OCI-M1 (cell line): ENCODE results near the gene EID1.
"Not testable (repeated sequence)": the region's sequence is repeated elsewhere in the genome, so short reads cannot be mapped to it uniquely, and the experiment has no call there.

Source experiments
- DNase-seq: peaks from one replicate; lab custom pipeline; 2025; lab: John Stamatoyannopoulos, UW

Gene EID1, protein sequence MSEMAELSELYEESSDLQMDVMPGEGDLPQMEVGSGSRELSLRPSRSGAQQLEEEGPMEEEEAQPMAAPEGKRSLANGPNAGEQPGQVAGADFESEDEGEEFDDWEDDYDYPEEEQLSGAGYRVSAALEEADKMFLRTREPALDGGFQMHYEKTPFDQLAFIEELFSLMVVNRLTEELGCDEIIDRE

DNA sequence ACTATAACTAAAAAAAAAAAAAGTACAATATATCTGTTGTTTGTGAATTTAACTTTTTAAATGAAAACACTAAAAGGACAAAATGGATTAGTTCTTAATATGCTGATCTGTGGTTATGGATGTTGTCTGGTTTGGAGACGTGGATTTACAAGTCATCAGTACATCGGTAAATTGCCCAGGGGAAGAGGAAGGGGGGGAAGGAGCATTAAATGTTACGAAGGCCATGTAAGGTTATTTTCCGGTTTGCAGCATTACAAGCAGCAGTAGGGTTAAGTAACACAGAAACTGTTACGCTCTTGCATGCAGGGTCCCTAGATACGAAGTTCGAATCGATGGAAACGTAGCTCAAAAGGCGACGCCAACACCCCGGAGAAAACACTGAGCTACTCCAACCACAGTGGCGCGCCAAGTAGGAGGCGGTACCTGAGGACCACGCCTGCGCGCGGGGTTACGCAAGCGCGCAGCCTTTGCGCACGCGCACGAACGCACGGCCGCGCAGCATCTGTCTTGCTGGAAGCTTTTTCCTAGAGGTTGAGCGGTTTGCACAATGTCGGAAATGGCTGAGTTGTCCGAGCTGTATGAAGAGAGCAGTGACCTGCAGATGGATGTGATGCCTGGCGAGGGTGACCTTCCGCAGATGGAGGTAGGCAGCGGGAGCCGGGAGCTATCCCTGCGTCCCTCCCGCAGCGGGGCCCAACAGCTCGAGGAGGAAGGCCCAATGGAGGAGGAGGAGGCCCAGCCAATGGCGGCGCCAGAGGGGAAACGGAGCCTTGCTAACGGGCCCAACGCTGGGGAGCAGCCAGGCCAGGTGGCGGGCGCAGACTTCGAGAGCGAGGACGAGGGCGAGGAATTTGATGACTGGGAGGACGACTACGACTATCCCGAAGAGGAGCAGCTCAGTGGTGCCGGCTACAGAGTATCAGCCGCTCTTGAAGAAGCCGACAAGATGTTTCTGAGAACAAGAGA is at the start of gene EID1:
EID1 (plus strand) TSS at position 505 of the 966 bp plus-strand sequence; CDS start at position 548, 43 bp downstream.
- DNase-seq: peak; percentile 97

DNA sequence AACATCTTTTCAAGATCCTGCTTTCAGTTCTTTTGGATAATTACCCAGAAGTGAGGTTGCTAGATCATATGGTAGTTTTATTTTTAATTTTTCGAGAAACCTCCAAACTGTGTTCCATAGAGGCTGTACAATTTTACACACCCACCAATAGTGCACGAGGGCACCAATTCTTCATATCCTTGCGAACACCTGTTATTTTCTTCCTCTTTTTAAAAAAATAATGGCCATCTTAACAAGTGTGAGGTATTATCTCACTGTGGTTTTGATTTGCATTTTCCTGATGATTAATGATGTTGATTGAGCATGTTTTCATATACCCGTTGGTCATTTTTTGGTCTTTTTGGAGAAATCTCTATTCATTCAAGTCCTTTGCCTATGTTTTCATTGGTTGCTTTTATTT is 49.5 kb upstream of the EID1 start:
- no peak for DNase-seq

DNA sequence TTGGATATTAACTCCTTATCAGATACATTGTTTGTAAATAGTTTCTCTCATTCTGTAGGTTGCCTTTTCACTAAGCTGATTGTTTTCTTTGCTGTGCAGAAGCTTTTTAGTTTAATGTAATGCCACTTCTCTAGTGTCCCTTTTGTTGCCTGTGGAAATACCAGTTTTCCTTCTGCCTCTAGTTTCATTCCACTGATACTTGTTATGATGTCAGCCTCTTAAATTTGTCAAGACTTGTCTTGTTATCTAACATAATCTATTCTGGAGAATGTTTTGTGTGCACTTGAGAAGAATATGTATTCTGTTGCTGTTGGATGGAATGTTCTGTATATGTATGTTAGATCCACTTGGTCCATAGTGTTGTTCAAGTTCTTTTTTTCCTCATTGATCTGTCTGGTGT is 49.0 kb upstream of the EID1 start:
- DNase-seq: no peak

DNA sequence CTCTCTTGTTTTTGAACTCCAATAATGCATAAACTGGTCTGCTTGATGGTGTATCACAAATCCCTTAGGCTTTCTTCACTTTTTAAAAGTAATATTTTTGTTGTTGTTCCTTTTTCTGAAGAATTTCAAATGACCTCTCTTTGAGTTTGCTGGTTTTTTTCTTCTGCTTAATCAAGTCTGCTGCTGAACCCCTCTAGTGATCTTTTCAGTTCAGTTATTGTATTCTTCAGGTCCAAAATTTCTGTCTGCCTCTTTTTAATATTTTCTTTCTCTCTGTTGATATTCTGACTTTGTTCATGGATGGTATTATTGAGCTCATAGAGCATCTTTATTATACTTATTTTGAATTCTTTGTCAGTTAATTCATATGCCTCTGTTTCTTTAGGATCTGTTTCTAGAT is 45.3 kb upstream of the EID1 start:
- no peak for DNase-seq

DNA sequence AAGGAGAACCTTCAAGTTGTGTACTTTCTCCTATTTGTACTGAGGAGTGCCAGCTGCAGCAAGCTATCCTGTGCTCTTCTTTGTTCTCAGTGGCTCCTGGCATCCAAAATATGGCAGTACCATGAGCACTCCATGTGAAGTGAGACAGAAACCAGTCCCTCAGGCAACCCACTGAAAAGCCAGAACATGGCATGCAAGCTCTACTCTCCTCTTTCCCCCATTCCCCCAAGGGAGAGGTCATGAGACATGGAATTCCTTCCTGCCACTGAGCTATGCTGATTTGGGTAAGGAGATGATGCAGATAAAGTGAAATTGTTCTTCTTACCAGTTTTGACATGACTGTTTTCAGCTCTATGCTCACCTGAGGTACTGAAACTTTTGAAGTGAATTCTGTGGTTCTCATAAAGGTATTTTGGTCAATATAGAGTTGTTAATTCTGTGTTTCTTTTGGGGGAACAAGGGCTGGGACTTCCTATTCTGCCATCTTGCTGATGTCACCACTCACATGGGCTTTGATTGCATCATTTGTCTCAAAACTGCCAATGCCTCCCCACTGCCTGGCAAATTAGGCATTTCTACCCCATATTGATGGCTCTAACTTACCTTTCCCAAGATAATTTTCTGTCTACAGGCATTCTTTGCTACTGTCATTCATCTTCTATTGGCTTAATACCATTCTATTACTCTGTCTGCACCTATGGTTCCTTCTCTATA is 44.3 kb upstream of the EID1 start:
- peak; percentile 22 for DNase-seq

DNA sequence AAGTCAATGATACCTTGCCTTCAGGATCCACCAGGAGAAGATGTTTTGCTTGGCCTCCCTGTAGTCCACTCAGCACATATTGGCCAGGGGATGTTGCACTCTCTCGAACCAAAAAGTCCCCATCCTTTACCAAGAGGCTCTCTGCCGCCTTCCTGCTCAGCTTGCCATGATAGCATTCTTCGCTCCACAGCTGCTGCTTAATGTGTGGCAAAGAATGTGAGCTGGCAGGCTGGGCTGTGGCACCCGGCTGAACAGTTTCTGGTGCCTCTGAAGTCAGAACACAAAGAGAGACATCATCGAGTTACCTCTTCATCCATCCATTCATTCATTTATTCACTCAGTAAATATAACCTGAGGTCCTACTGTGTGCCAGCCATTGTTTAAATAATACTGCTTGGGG is 43.2 kb upstream of the EID1 start:
- DNase-seq: no peak

DNA sequence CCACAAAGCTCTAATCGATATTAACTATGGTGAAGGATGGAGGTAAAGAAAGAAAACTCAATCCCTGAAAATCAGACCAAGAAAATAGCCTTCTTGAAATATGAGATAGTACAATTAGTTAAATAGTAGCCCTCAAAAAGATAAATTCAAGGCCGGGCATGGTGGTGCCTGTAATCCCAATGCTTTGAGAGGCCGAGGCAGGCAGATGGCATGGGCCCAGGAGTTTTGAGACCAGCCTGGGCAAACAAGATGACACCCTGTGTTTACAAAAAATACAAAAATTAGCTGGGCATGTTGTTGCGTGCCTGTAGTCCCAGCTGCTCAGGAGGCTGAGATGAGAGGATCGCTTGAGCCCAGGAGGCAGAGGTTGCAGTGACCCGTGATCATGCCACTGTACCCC is 35.4 kb upstream of the EID1 start:
- DNase-seq: no peak

DNA sequence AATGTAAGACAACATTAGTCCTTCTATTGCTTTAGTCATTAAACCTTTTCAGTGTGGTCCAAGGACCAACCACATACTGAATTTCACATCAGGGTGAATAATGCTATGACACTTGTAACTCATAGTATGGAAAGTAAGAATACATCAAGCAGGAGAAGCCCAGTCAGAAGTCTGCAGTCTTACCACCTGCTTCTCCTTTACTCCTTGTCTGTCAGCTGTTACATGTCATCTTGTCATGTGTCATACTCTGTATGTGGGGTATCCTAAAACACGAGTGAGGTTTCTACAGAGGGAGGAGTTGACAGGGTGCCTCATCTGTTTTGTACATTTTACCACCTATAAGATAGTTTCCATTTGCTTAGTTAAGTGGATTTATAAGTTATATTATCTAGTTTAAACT is 32.8 kb upstream of the EID1 start:
- DNase-seq: no peak

DNA sequence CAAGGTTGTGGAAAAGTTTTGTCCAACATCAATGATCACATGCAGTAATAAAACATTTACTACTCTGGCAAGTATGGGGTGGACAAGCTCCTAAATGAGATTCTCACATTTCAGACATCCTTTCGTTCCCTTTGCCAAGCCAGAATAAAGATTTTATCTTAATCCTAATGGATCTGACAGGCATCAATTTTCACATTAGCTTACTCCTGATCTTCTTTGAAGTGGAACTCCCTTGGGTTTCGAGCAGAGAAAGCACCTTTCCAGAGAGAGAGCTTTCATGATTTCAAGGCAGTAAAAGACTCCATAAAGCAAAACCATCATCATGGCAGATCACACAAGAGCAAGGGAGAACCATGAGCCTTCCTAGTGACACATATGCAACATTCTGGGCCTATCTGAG is 27.3 kb upstream of the EID1 start:
- no peak for DNase-seq

DNA sequence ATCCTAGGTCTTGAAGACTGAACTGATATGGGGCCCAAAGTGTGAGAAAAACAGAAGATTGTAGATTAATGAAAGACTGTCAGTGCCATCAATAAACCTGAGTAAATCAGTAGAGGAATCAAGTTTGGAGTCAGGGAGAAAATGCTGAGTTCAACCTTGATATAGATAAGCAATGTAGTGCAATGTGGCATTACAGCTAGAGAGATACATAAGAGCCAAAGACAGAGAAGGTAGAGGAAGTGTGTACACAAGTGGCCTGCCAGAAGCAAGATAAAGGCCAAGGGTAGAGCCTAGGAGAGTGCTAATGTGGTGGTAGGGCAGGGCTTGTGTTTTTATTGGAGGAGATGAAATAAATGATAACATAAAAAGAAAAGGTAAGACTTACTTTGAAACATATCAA is 26.0 kb upstream of the EID1 start:
- DNase-seq: peak; percentile 71

DNA sequence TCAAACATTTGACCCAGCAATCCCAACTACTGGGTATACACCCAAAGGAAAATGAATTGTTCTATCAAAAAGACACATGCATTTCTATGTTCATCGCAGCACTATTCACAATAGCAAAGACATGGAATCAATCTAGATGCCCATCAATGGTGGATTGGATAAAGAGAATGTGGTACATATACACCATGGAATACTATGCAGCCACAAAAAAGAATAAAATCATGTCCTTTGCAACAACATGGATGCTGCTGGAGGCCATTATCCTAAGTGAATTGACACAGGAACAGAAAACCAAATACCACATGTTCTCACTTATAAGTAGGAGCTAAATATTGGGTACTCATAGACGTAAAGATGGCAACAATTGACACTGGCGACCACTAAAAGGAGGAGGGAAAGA is 23.5 kb upstream of the EID1 start:
- not testable (repeated sequence) for DNase-seq

DNA sequence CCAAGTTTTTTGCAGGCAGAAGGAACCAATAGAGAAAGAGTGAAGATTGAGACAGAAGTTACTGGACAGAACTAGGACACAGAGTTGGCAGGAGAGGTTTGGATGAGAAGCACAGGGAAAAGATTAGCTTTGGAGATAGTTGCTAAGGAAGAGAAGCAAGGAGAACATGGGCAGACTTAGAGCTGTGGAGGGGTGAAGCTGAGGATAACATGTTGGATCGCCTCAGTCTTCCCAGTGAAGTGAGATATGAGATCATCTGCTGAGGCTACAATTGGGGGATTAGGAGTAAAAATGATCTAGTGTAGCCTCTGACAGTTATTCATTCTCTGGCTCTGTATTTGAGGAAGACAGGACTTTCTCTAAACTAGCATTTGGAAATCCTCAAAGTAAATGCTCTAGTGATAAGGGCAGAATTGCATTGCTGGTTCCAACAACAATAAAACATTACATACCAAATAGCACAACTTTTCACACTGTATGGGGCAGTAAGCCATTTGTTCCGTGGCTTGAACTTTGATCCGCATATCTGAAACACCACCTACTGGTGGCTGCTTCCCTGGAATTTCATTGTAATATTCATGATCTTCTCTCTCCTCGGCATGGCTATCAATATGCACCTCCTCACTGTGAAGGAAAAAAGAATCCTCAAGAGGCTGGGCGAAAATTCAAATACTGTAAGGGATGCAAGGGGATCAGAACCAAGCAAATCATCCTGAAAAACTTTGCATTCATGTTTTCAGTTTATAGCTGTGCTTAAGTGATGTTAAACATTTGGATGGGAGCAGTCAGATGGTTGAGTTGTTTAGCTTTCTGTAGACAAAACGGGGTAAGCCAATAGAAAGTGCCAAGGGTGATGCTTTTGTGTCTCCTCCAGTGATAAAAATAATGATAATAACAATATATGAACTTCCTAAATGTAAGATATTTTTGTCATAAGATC is 22.2 kb upstream of the EID1 start:
- DNase-seq: peak; percentile 78

DNA sequence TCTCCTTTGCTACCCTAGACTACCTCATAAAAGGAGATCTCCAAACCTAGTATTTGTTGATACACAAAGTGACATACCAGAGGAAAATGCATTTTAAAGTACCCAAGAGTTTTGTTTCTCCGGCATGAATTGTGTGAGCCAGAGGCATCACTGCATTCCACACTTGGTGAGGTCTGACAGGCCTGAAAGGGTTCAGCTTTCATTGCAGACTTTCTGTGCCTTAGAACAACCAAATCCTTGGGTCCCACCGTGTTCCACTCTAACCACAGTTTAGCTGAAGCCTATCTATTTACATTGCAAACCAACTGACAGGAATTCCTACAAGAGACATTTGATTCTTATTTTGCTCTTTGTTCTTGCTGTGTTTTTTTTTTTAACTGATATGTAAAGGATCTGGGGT is 21.0 kb upstream of the EID1 start:
- DNase-seq: peak; percentile 50

DNA sequence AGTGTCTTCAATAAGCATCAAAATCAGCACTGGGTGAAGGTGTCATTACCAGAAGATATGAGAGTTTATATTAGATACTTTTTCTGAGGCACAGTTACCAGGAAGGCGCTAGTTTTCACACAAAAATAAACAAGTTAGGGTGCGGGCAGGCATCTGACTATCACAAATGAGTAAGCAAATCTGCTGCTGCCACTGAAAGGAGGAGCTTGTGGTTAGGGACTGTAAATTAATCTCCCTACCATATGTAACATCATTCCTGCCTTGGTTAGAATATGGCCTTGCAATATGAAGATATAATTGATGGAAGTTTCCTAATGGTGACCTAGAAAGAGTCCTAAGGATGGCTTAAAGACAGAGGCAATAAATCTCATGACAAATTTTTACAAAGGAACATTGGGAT is 19.5 kb upstream of the EID1 start:
- peak; percentile 93 for DNase-seq

DNA sequence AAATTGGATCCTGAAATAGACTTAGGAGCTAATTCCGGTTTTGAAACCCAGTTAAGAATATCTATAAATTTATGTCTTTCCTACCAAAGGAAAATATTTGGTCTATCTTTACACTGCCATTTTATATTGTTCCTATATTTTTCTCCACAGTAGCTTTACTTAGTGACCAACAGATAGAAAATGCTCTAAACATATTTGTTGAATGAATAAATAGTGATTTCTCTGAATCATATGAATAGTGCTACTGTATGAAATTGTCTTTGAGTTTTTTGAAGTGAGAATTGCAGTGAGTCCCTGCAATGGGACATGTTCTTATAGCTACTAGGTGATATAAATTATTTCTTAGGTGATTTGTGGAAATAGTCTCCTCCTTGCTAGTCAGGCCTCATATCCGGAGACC is 18.5 kb upstream of the EID1 start:
- DNase-seq: no peak

DNA sequence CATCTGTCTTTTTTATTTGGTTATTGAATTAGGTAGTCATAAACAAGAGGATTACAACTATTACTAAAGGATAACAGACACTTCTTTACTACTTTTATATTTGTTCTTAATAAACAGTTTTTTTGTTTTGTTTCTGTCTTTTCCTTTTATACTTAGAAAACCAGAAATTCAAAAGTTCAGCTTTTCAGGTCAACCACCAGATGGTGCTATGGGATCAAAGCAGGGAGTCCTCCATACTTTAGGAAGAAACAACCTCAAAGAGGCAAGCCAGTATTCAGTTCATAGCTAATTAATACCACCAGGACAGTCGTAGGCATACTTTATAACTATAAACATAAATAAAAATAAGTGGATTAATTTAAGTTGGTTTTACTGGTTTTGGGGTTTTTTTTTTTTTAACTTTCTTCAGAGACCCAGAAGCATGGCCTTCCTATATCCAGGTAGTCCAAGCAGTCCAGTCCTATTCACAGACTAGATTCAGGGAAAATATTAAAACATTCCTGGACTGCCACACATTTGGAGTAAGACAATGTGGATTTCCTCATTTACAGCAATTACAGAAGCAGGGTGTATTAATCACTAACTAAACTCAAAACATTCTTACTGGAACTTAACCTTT is 16.0 kb upstream of the EID1 start:
- peak; percentile 82 for DNase-seq

DNA sequence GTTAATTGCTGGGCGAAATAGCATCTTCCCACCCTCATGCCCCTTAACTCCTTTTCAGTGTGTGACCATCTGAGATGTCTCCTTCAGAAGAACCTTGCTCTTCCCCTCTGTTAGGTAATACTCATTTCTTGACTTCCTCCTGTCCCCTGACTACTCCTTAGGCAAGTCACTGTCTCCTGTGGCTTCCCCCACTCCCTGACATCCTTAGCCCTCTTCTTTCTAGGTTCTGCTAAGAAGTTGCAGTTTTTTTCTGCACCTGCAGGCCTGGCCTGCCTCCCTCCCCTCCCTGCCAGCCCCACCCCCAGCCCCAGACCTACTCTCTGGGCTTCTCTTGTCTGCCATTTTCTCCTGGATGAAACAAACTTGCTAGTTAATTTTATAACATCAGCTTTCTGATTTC is 15.2 kb upstream of the EID1 start:
- DNase-seq: peak; percentile 36

DNA sequence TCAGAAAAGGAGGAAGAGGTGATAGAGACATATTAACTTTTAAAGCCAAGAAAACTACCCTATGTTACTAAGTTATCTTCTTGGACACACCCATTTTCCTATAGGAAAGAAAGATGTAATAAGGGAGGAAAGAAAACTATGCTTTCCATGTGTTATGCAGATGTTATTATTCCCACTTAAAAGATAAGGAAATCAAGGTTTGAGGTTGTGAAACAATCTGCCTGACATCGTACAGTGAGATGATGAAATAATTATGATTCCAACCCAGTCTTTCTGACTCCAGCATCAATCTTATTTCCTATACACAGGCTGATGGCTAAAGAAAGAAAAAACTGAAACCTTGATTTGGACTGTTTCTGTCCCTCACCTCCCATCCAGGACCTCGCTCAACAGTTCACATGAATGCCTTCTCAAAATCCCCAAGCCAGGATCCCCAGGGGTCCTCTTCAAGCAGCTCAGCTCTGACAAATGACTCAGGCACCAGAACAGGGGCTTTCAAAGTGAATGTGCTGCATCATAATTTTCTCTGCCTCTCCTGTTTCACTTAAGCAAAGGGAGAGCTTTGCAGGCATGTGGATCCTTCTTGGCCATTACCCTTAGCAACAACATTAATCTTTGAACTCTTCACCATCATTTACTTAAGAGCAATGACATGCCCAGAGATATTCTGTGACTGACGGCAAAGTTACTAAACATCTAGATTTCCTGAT is 12.4 kb upstream of the EID1 start:
- peak; percentile 20 for DNase-seq

DNA sequence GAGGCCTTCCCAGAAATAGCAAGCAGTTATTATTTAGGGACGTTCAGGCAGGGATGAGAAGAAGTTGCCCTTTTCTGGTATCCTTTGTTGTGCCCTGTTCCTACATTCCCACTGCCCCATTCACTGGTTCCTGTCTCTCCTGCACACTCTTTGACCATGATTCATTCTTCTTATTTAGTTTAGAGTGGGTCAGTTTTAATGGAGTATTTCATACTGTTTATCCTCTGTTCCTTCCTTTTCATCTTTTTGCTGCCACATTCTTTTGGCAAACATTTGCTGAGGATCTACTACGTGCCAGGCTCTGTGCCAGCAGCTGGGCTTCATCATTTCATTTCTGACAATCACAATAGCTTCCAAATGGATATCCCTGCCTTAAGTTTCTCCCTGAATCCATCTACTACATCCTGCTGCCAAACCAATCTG is 11.8 kb upstream of the EID1 start:
- DNase-seq: no peak

DNA sequence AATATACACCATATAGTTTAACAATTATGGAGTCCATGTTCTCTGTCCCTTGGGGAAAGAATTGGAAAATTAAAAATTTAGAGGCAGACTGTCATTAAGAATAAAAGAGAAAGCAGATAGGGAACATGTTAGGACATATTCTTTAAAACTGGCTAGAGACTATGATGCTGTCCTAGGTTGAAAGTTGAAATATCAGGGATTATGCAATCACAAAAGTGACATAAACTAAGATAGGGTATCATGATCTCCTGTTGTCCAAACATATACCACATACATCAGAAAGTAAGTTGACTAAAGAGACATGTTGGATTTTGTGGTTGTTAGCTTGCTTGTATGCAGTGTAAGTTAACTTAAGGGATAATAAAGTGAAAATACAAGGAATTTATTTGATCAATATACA is 9.9 kb upstream of the EID1 start:
- DNase-seq: peak; percentile 12

DNA sequence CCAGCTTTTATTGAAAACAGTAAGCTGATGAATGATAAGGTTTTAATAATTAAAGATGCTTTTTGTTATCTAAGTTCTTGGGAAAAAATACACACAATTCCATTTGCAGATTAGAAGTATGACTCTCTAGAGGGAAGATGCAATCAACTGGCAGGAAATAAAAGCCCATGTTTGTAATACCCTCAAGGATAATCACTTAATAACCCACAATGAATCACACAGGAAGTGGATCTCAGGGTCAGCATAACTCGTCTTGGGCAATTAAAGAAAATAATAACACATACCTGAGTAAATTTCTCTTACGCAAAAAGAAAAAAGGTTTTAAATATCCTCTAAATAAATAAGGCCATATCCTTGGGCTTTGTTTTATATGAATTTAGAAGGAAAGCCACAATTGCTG is 9.4 kb upstream of the EID1 start:
- no peak for DNase-seq
